GM12878 (cell line): ENCODE results near the gene ENGASE. TPM values are rescaled to one million over a fixed set of nuclear protein-coding genes. Genes with fewer than 3 reads are reported as not detected.

ENCODE experiments used
- ATAC-seq: fragments of 200-7000 bp; cut with Tn5 transposase; 3 replicates; pipeline ENCODE4 v1.9.1; 2020; ENCODE audit warnings: mild to moderate bottlenecking, moderate library complexity
- BruUV-seq: library from RNA; stranded (reverse); fragments of 400-500 nt; replicated peaks from 2 replicates; lab custom pipeline; 2021; lab: Mats Ljungman, UMichigan
- CTCF ChIA-PET: fragments of 300-600 bp; sonication (Branson Sonifier 250); formaldehyde crosslinking; extraction: SDS; loops from one replicate; lab custom pipeline; 2021; ENCODE audit warnings: inconsistent platforms; lab: Yijun Ruan, JAX
- POLR2A ChIA-PET: fragments of 350-600 bp; formaldehyde crosslinking; extraction: SDS; loops from one replicate; lab custom pipeline; 2021; ENCODE audit warnings: inconsistent platforms; lab: Charles Lee
- RAD21 ChIA-PET: fragments of 300-600 bp; sonication (Branson Sonifier 250); formaldehyde crosslinking; loops from one replicate; lab custom pipeline; 2023; ENCODE audit warnings: antibody characterized with exemption; ENCODE audit not compliant: unreplicated experiment; lab: Charles Lee
- SMC1A ChIA-PET: fragments of 300-600 bp; sonication (Branson Sonifier 250); formaldehyde crosslinking; loops from one replicate; lab custom pipeline; 2023; ENCODE audit not compliant: unreplicated experiment, uncharacterized antibody; lab: Charles Lee
- DNase-seq: peaks from one replicate; pipeline ENCODE4 v3.0.0-alpha.2; 2011; ENCODE audit warnings: low read depth, low spot score
- FAIRE-seq: peaks from 3 replicates; lab custom pipeline; 2011; peaks lifted over from hg19 to GRCh38; lab: Jason Lieb, UNC
- H2AFZ ChIP-seq: 2 replicates; pipeline ENCODE4 v1.6.0; 2011; ENCODE audit warnings: low read depth, low read length, control low read depth; ENCODE audit not compliant: control insufficient read depth
- H3K27ac ChIP-seq: 2 replicates; pipeline ENCODE4 v1.5.1; 2011; ENCODE audit warnings: control low read depth; ENCODE audit not compliant: control insufficient read depth, insufficient read depth
- H3K27me3 ChIP-seq, 2 experiments: replicated peaks in 1 of 2; 2 replicates each; pipeline versions ENCODE4 v1.6.0 to v1.6.1; 2011; ENCODE audit warnings: low read length in 1 of 2; ENCODE audit not compliant: control insufficient read depth in 2 of 2, insufficient read depth in 2 of 2
- H3K36me3 ChIP-seq, 2 experiments: 2 replicates each; pipeline ENCODE4 v1.5.1; 2011; ENCODE audit warnings: low read length in 1 of 2; ENCODE audit not compliant: control insufficient read depth in 2 of 2, insufficient read depth in 2 of 2
- H3K4me1 ChIP-seq: 2 replicates; pipeline ENCODE4 v1.6.1; 2011; ENCODE audit warnings: mild to moderate bottlenecking, low read length, moderate library complexity, mixed read lengths; ENCODE audit not compliant: control insufficient read depth, insufficient read depth
- H3K4me2 ChIP-seq: 2 replicates; pipeline ENCODE4 v1.6.0; 2011; ENCODE audit warnings: control low read depth; ENCODE audit not compliant: control insufficient read depth, insufficient read depth
- H3K4me3 ChIP-seq: fragments of 200-600 bp; sonication (generic); 2 replicates; pipeline ENCODE4 v1.5.1; 2016
- H3K79me2 ChIP-seq: 2 replicates; pipeline ENCODE4 v1.6.0; 2011; ENCODE audit warnings: low read length; ENCODE audit not compliant: control insufficient read depth, insufficient read depth
- H3K9ac ChIP-seq: 2 replicates; pipeline ENCODE4 v1.8.0; 2011; ENCODE audit warnings: low read length, control low read depth, mixed read lengths; ENCODE audit not compliant: control insufficient read depth, insufficient read depth
- H3K9me3 ChIP-seq: replicated peaks from 3 replicates; pipeline ENCODE4 v1.5.1; 2011; ENCODE audit warnings: mild to moderate bottlenecking, low read length; ENCODE audit not compliant: control insufficient read depth, insufficient read depth
- H4K20me1 ChIP-seq: 2 replicates; pipeline ENCODE4 v1.6.0; 2011; ENCODE audit not compliant: control insufficient read depth, insufficient read depth
- CREM ChIP-seq: IDR thresholded peaks from 2 replicates; pipeline ENCODE4 v1.6.1; 2014; ENCODE audit warnings: antibody characterized with exemption, low read depth
- WGBS: methylation state at CpG from one replicate; pipeline ENCODE4 v1.1.6; 2016; ENCODE audit warnings: low lambda C conversion rate; ENCODE audit not compliant: insufficient replicate concordance, insufficient coverage; ENCODE audit errors: missing lambda C conversion rate; 5-methylcytosine and 5-hydroxymethylcytosine counted together
- in situ Hi-C: fragments of 300-500 bp; cut with MboI; formaldehyde crosslinking; loops from 9 replicates; pipeline ENCODE4 v1.14.3; 2018; ENCODE audit warnings: mixed read lengths
- intact Hi-C: fragments of 100-400 bp; cut with micrococcal nuclease; formaldehyde crosslinking; loops from one replicate; pipeline ENCODE4 v1.14.2; 2022; ENCODE audit not compliant: unreplicated experiment
- polyA plus RNA-seq, 11 experiments: library from polyadenylated mRNA; depleted of rRNA in 4 of 11; unstranded in 6 of 11; stranded (reverse) in 5 of 11; fragments of >200 nt; fragmentation: Nextera tagmentation in 4 of 11; fragmentation: Illumina TruSeq in 1 of 11; extraction: Ambion mirVana in 4 of 11; extraction: Trizol in 1 of 11; gene quantifications; 1 replicate in 1 of 11; 2 replicates in 10 of 11; pipeline versions ENCODE4 v1.2.1 to v1.2.3, GENCODE V29; 2011 to 2016; ENCODE audit warnings: inconsistent platforms in 2 of 11, missing spikeins in 2 of 11, low read depth in 1 of 11
- total RNA-seq, 4 experiments: library from RNA; depleted of rRNA in 3 of 4; stranded (reverse); fragments of >200 nt in 3 of 4; fragmentation: Illumina TruSeq in 1 of 4; extraction: Trizol in 1 of 4; gene quantifications; 2 replicates each; pipeline versions ENCODE4 v1.2.1 to v1.2.3, GENCODE V29; 2013 to 2021
- TF ChIP-seq, protein P1 (sequence below): IDR thresholded peaks from 2 replicates; pipeline ENCODE4 v1.6.1; 2011; ENCODE audit warnings: borderline replicate concordance, low read depth, mild to moderate bottlenecking, moderate library complexity, low read length; ENCODE audit not compliant: insufficient read depth, poor library complexity, severe bottlenecking

Gene ENGASE
- total and polyA plus RNA-seq, 10 of the 15 experiments (the other 5 are each of a cell fraction or from before 2014, with no cell fraction given), result 0.18 to 28.9 (median 10.5) TPM

GRCh38 chr17:79041723-79042420 is 32.8 kb upstream of the ENGASE start:
- Histone ChIP-seq H3K4me3 (no peak overlapping the region), H3K27ac (no peak overlapping the region), H3K36me3 (no peaks in the 10 kb centered on the region), H4K20me1 (no peaks in the 10 kb centered on the region; the same call in 1 of the 2 replicates), H3K4me2 (no peak overlapping the region), H3K9ac (no peak overlapping the region), H2AFZ (no peak overlapping the region), H3K9me3 (no peaks in the 10 kb centered on the region), H3K79me2 (no peaks in the 10 kb centered on the region), H3K27me3 (no peaks in the 10 kb centered on the region), H3K4me1 (peaks cover 10% of the 10 kb centered on the region)
- in situ Hi-C loops (no loop called here), intact Hi-C loops (loop anchor here (1.0 kb wide), 1 partner anchor 23 kb away; no protein-coding TSS in a partner anchor)
- BruUV-seq, result no TSS peak
- TF ChIP-seq, protein P1, sequence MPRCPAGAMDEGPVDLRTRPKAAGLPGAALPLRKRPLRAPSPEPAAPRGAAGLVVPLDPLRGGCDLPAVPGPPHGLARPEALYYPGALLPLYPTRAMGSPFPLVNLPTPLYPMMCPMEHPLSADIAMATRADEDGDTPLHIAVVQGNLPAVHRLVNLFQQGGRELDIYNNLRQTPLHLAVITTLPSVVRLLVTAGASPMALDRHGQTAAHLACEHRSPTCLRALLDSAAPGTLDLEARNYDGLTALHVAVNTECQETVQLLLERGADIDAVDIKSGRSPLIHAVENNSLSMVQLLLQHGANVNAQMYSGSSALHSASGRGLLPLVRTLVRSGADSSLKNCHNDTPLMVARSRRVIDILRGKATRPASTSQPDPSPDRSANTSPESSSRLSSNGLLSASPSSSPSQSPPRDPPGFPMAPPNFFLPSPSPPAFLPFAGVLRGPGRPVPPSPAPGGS, result peak; percentile 41
- TF ChIP-seq CREM, result no peak
- ChIA-PET RAD21 (interaction anchor here (0.9 kb wide), 1 partner anchor 22 kb away, joined by 3 read pairs; no protein-coding TSS in a partner anchor), CTCF (interaction anchor here (0.6 to 2.7 kb wide), 9 partner anchors 9 to 56 kb away, joined by 3 to 10 read pairs (median 4); partner anchors contain the start of genes CANT1 and ENGASE), SMC1A (interaction anchor here (1.6 to 3.3 kb wide), 3 partner anchors 12 to 27 kb away, joined by 4 to 10 read pairs (median 5); no protein-coding TSS in a partner anchor), POLR2A (interaction anchor here (0.6 kb wide), 2 partner anchors 23 to 30 kb away, joined by 3 to 4 read pairs; no protein-coding TSS in a partner anchor)
- FAIRE-seq (no peak), ATAC-seq (no peak; the same call in 2 of the 3 replicates), DNase-seq (no peak)
- WGBS, result 67% methylated on average over 28 of the region's 29 CpGs
